IMR-90 (cell line): ENCODE data around the gene RIOK2. TPM values are rescaled to one million over a fixed set of nuclear protein-coding genes. Genes with fewer than 3 reads are reported as not detected.
"Not testable (repeated sequence)": the region's sequence is repeated elsewhere in the genome, so short reads cannot be mapped to it uniquely, and the experiment has no call there.

Experiments used
- ATAC-seq: fragments of 200-7000 bp; cut with Tn5 transposase; 2 replicates; pipeline ENCODE4 v1.9.1; 2020; ENCODE audit warnings: low read depth, mild to moderate bottlenecking, moderate library complexity
- BruUV-seq: library from RNA; stranded (reverse); fragments of 400-500 nt; replicated peaks from 2 replicates; lab custom pipeline; 2021; lab: Mats Ljungman, UMichigan
- CTCF ChIA-PET: fragments of 300-600 bp; formaldehyde crosslinking; extraction: SDS; loops from one replicate; lab custom pipeline; 2021; ENCODE audit warnings: antibody characterized with exemption; lab: Yijun Ruan, JAX
- POLR2A ChIA-PET: fragments of 300-600 bp; sonication (Branson Sonifier 250); formaldehyde crosslinking; loops from one replicate; lab custom pipeline; 2022; ENCODE audit warnings: antibody characterized with exemption; ENCODE audit not compliant: unreplicated experiment; lab: Charles Lee
- DNase-seq: peaks from one replicate; pipeline ENCODE4 v3.0.0; 2013
- H2AFZ ChIP-seq: replicated peaks from 2 replicates; pipeline ENCODE3; 2013; ENCODE audit warnings: low read length, mild to moderate bottlenecking; ENCODE audit not compliant: poor library complexity
- H2AK5ac ChIP-seq: 2 replicates; pipeline ENCODE4 v1.6.1; 2013; ENCODE audit warnings: low read depth, low read length, inconsistent platforms
- H2AK9ac ChIP-seq: replicated peaks from 2 replicates; pipeline ENCODE3; 2013; ENCODE audit warnings: mild to moderate bottlenecking, low read depth, low read length, moderate library complexity; ENCODE audit not compliant: poor library complexity
- H2BK120ac ChIP-seq: 2 replicates; pipeline ENCODE4 v1.6.1; 2013; ENCODE audit warnings: low read depth, low read length, inconsistent platforms
- H2BK15ac ChIP-seq: 3 replicates; pipeline ENCODE4 v1.6.1; 2013; ENCODE audit warnings: low read depth, low read length, inconsistent platforms
- H2BK20ac ChIP-seq: 2 replicates; pipeline ENCODE4 v1.6.1; 2013; ENCODE audit warnings: low read depth, mild to moderate bottlenecking, inconsistent platforms, low read length, moderate library complexity
- H2BK5ac ChIP-seq: 2 replicates; pipeline ENCODE4 v1.6.1; 2013; ENCODE audit warnings: mild to moderate bottlenecking, low read depth, low read length, inconsistent platforms; ENCODE audit not compliant: poor library complexity, severe bottlenecking
- H3K14ac ChIP-seq: replicated peaks from 2 replicates; pipeline ENCODE4 v1.6.1; 2013; ENCODE audit warnings: low read depth, low read length, inconsistent platforms
- H3K18ac ChIP-seq: 2 replicates; pipeline ENCODE4 v1.6.1; 2013; ENCODE audit warnings: low read depth, low read length, control low read depth
- H3K23ac ChIP-seq: 2 replicates; pipeline ENCODE4 v1.6.1; 2013; ENCODE audit warnings: low read depth, low read length, inconsistent platforms
- H3K27ac ChIP-seq: 2 replicates; pipeline ENCODE4 v1.5.1; 2013; ENCODE audit warnings: mild to moderate bottlenecking, control low read depth, low read length; ENCODE audit not compliant: insufficient read depth
- H3K27me3 ChIP-seq: 2 replicates; pipeline ENCODE4 v1.6.1; 2013; ENCODE audit warnings: low read length; ENCODE audit not compliant: control insufficient read depth, insufficient read depth
- H3K36me3 ChIP-seq: 2 replicates; pipeline ENCODE4 v1.6.1; 2013; ENCODE audit warnings: low read length, mixed read lengths; ENCODE audit not compliant: control insufficient read depth, insufficient read depth
- H3K4ac ChIP-seq: 2 replicates; pipeline ENCODE4 v1.6.1; 2013; ENCODE audit warnings: low read depth, low read length, inconsistent platforms
- H3K4me1 ChIP-seq: 2 replicates; pipeline ENCODE4 v1.6.1; 2013; ENCODE audit warnings: low read length, mixed read lengths; ENCODE audit not compliant: control insufficient read depth, insufficient read depth
- H3K4me2 ChIP-seq: 2 replicates; pipeline ENCODE4 v1.6.1; 2013; ENCODE audit warnings: low read depth, mild to moderate bottlenecking, control low read depth, low read length, moderate library complexity
- H3K4me3 ChIP-seq: 2 replicates; pipeline ENCODE4 v1.5.1; 2013; ENCODE audit warnings: low read depth, mild to moderate bottlenecking, control low read depth, low read length, moderate library complexity; ENCODE audit not compliant: insufficient read depth
- H3K56ac ChIP-seq: 2 replicates; pipeline ENCODE4 v1.6.1; 2013; ENCODE audit warnings: low read length, inconsistent platforms; ENCODE audit not compliant: insufficient read depth; ENCODE audit errors: extremely low read depth
- H3K79me1 ChIP-seq, 2 experiments: 2 replicates each; pipeline ENCODE4 v1.6.1; 2013; ENCODE audit warnings: low read length in 2 of 2, inconsistent platforms in 1 of 2, low read depth in 1 of 2
- H3K9ac ChIP-seq: 2 replicates; pipeline ENCODE4 v1.6.1; 2013; ENCODE audit warnings: low read depth, low read length, control low read depth
- H3K9me1 ChIP-seq: 2 replicates; pipeline ENCODE4 v1.6.1; 2013; ENCODE audit warnings: low read length, inconsistent platforms; ENCODE audit not compliant: insufficient read depth
- H3K9me3 ChIP-seq: 2 replicates; pipeline ENCODE4 v1.6.1; 2013; ENCODE audit warnings: low read length; ENCODE audit not compliant: control insufficient read depth, insufficient read depth
- H4K20me1 ChIP-seq: 2 replicates; pipeline ENCODE4 v1.6.1; 2013; ENCODE audit warnings: low read length, inconsistent platforms; ENCODE audit not compliant: insufficient read depth
- H4K5ac ChIP-seq: 2 replicates; pipeline ENCODE4 v1.6.1; 2013; ENCODE audit warnings: mild to moderate bottlenecking, low read depth, low read length, control low read depth
- H4K8ac ChIP-seq, 2 experiments: 2 replicates each; pipeline ENCODE4 v1.6.1; 2013; ENCODE audit warnings: low read depth in 2 of 2, low read length in 2 of 2, control low read depth in 1 of 2, inconsistent platforms in 1 of 2
- H4K91ac ChIP-seq: 2 replicates; pipeline ENCODE4 v1.6.1; 2013; ENCODE audit warnings: low read depth, low read length, inconsistent platforms; ENCODE audit not compliant: insufficient read depth
- WGBS, 2 experiments: methylation state at CpG; one replicate each; pipeline versions ENCODE4 v1.1.5 to v1.1.7; 2013; ENCODE audit warnings: missing lambda C conversion rate in 2 of 2; ENCODE audit not compliant: insufficient read length in 1 of 2; ENCODE audit errors: extremely low coverage in 2 of 2; 5-methylcytosine and 5-hydroxymethylcytosine counted together
- dilution Hi-C: fragments of 300-500 bp; cut with HindIII; formaldehyde crosslinking; loops from one replicate; pipeline ENCODE4 v1.14.3; 2018; ENCODE audit warnings: low sequenced_read_pairs; ENCODE audit not compliant: unreplicated experiment
- in situ Hi-C: fragments of 300-500 bp; cut with MboI; formaldehyde crosslinking; loops from 3 replicates; pipeline ENCODE4 v1.14.3; 2019; ENCODE audit warnings: low sequenced_read_pairs, inconsistent platforms, mixed read lengths
- intact Hi-C: fragments of 100-400 bp; cut with micrococcal nuclease; formaldehyde crosslinking; loops from 2 replicates; pipeline ENCODE4 v1.10.0; 2022
- polyA plus RNA-seq, 3 experiments: library from polyadenylated mRNA; depleted of rRNA; stranded (reverse); fragments of >200 nt; gene quantifications; 2 replicates each; pipeline ENCODE4 v1.2.3, GENCODE V29; 2012; ENCODE audit warnings: low replicate concordance in 1 of 3
- total RNA-seq: library from RNA; depleted of rRNA; stranded (reverse); fragments of >200 nt; gene quantifications from 2 replicates; pipeline ENCODE4 v1.2.3, GENCODE V29; 2012

Gene RIOK2
- total and polyA plus RNA-seq, 2 of the 4 experiments (the other 2 are of a cell fraction) = 10.7 to 17.7 TPM

DNA sequence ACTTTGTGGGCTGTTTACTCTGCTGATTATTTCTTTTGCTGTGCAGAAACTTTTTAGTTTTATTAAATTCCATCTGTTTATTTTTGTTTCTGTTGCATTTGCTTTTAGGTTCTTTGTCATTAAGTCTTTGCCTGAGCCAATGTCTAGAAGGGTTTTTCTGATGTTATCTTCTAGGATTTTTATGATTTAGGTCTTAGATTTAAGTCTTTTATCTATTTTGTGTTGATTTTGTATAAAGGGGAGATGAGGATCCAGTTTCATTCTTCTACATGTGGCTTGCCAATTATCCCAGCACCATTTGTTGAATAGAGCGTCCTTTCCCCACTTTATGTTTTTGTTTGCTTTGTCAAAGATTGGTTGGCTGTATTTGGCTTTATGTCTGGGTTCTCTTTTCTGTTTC, 6.5 kb upstream of the RIOK2 start:
- WGBS, 2 experiments = no CpG with 5 or more reads among the region's 1 CpG
- in situ Hi-C loops = loop anchor here (10.0 kb wide), 1 partner anchor 1585 kb away; the partner anchor contains the start of gene RGMB
- not testable (repeated sequence) for H4K8ac ChIP-seq

More for the DNA sequence above, 6.5 kb upstream of the RIOK2 start:
- H3K56ac ChIP-seq, H3K9ac ChIP-seq, BruUV-seq, H3K23ac ChIP-seq, H3K27ac ChIP-seq, H4K5ac ChIP-seq, ATAC-seq, H4K91ac ChIP-seq, H2BK5ac ChIP-seq, H2BK15ac ChIP-seq, H3K4me1 ChIP-seq, H3K79me1 ChIP-seq, dilution Hi-C loops, H3K14ac ChIP-seq, DNase-seq, H2AK9ac ChIP-seq, H3K27me3 ChIP-seq, H3K18ac ChIP-seq, CTCF ChIA-PET, H3K4ac ChIP-seq, intact Hi-C loops, H2BK20ac ChIP-seq, H2AFZ ChIP-seq, H3K4me3 ChIP-seq, H2BK120ac ChIP-seq, H2AK5ac ChIP-seq, H3K9me3 ChIP-seq, H3K9me1 ChIP-seq, H4K20me1 ChIP-seq, H3K4me2 ChIP-seq, H3K36me3 ChIP-seq: not testable (repeated sequence)
- POLR2A ChIA-PET = interaction anchor here (0.6 kb wide), 1 partner anchor 11 kb away, joined by 4 read pairs; no protein-coding TSS in a partner anchor
